Measurements from ENCODE around the gene GRK3.

GRCh38 chr22:25566186-25566897 is 1.9 kb downstream of the GRK3 start:
- TF ChIP-seq CTCF (IDR thresholded peaks at IDR 0.05 in 4 of 5, conservative IDR thresholded peaks at IDR 0.05 in 1 of 5) (no peak), POLR2A (IDR thresholded peaks at IDR 0.05) (no peak)

Measured in gastrocnemius medialis (tissue), 4 donors.